ENCODE results near the gene EXOSC1. TPM values are rescaled to one million over a fixed set of nuclear protein-coding genes. Genes with fewer than 3 reads are reported as not detected.
"Not testable (repeated sequence)": the region's sequence is repeated elsewhere in the genome, so short reads cannot be mapped to it uniquely, and the experiment has no call there.

The EXOSC1 gene
- total and polyA plus RNA-seq, 4 donors = 11.2 to 25.9 (median 14.5) TPM

- WGBS = 77% methylated on average over 2 of the region's 2 CpGs
These were observed 30.3 kb upstream of the EXOSC1 start for GRCh38 chr10:97475936-97476594.

GRCh38 chr10:97474918-97475317, 29.1 kb upstream of the EXOSC1 start:
- WGBS = 97% methylated on average over 4 of the region's 4 CpGs
- Histone ChIP-seq H3K27me3 (ENCODE audit: control insufficient read depth in 4 of 4, insufficient read depth in 4 of 4, low read length in 3 of 4) (no peaks in the 10 kb centered on the region), H3K4me1 (ENCODE audit: control insufficient read depth in 4 of 4, insufficient read depth in 4 of 4, low read length in 3 of 4) (no peaks in the 10 kb centered on the region), H3K36me3 (ENCODE audit: control insufficient read depth in 4 of 4, insufficient read depth in 3 of 4, low read depth in 1 of 4, low read length in 3 of 4) (peaks cover 16 to 60% (median 30%) of the 10 kb centered on the region in 4 donors), H3K9me3 (ENCODE audit: control insufficient read depth in 4 of 4, low read length in 3 of 4) (no peaks in the 10 kb centered on the region), H3K27ac (ENCODE audit: low read depth in 1 of 2, low read length in 2 of 2) (no peak overlapping the region), H3K9ac (ENCODE audit: low read depth in 1 of 2, low read length in 2 of 2) (no peak overlapping the region), H3K4me3 (ENCODE audit: low read depth in 1 of 3, low read length in 3 of 3) (no peak overlapping the region)
- no peak for DNase-seq (ENCODE audit: low spot score)
- no peak for TF ChIP-seq CTCF (IDR thresholded peaks at IDR 0.05; ENCODE audit: low read depth, low read length, missing input control)
- no peak for TF ChIP-seq REST (IDR thresholded peaks at IDR 0.05)
- TF ChIP-seq ATF3 (IDR thresholded peaks at IDR 0.05) = no peak
- no peak for TF ChIP-seq RAD21 (IDR thresholded peaks at IDR 0.05)

More at GRCh38 chr10:97475936-97476594, 30.3 kb upstream of the EXOSC1 start:
- no peak for DNase-seq (ENCODE audit: low spot score)
- Histone ChIP-seq H3K4me3 (ENCODE audit: low read depth in 1 of 3, low read length in 3 of 3) (no peak overlapping the region), H3K9me3 (ENCODE audit: control insufficient read depth in 4 of 4, low read length in 3 of 4) (no peaks in the 10 kb centered on the region), H3K9ac (ENCODE audit: low read depth in 1 of 2, low read length in 2 of 2) (no peak overlapping the region), H3K27me3 (ENCODE audit: control insufficient read depth in 4 of 4, insufficient read depth in 4 of 4, low read length in 3 of 4) (no peaks in the 10 kb centered on the region), H3K36me3 (ENCODE audit: control insufficient read depth in 4 of 4, insufficient read depth in 3 of 4, low read depth in 1 of 4, low read length in 3 of 4) (peaks cover 17 to 59% (median 29%) of the 10 kb centered on the region in 4 donors), H3K27ac (ENCODE audit: low read depth in 1 of 2, low read length in 2 of 2) (no peak overlapping the region), H3K4me1 (ENCODE audit: control insufficient read depth in 4 of 4, insufficient read depth in 4 of 4, low read length in 3 of 4) (no peaks in the 10 kb centered on the region)
- TF ChIP-seq HNF4G (IDR thresholded peaks at IDR 0.05) (no peak), GABPA (IDR thresholded peaks at IDR 0.05 in 1 of 2, conservative IDR thresholded peaks at IDR 0.05 in 1 of 2) (no peak)

GRCh38 chr10:97468781-97469180, 23.0 kb upstream of the EXOSC1 start:
- H3K4me3 ChIP-seq (ENCODE audit: low read depth in 1 of 3, low read length in 3 of 3); H3K27me3 ChIP-seq (ENCODE audit: control insufficient read depth in 4 of 4, insufficient read depth in 4 of 4, low read length in 3 of 4); H3K4me1 ChIP-seq (ENCODE audit: control insufficient read depth in 4 of 4, insufficient read depth in 4 of 4, low read length in 3 of 4); DNase-seq (ENCODE audit: low spot score); H3K9ac ChIP-seq (ENCODE audit: low read depth in 1 of 2, low read length in 2 of 2); H3K27ac ChIP-seq (ENCODE audit: low read depth in 1 of 2, low read length in 2 of 2); H3K9me3 ChIP-seq (ENCODE audit: control insufficient read depth in 4 of 4, low read length in 3 of 4): not testable (repeated sequence)
- H3K36me3 ChIP-seq (ENCODE audit: control insufficient read depth in 4 of 4, insufficient read depth in 3 of 4, low read depth in 1 of 4, low read length in 3 of 4) = peaks cover 9 to 62% (median 48%) of the 10 kb centered on the region in 4 donors
- 96% methylated on average over 12 of the region's 12 CpGs for WGBS

Data from liver (tissue), 9 donors.